GM23338 (cell line): Measurements from ENCODE around the gene ETV2. TPM values are rescaled to one million over a fixed set of nuclear protein-coding genes. Genes with fewer than 3 reads are reported as not detected.

Experiments
- ATAC-seq: fragments of 200-7000 bp; cut with Tn5 transposase; 3 replicates; pipeline ENCODE4 v1.9.1; 2020
- DNase-seq: peaks from one replicate; pipeline ENCODE4 v3.0.0-alpha.2; 2015; ENCODE audit warnings: low spot score
- H2AFZ ChIP-seq: fragments of 200-600 bp; sonication (generic); 2 replicates; pipeline ENCODE4 v1.8.0; 2016; ENCODE audit warnings: antibody characterized with exemption, mild to moderate bottlenecking, moderate library complexity
- H3F3A ChIP-seq: fragments of 200-600 bp; sonication (generic); replicated peaks from 2 replicates; pipeline ENCODE4 v1.8.0; 2017; ENCODE audit warnings: antibody characterized with exemption, mixed run types, low read depth
- H3K27ac ChIP-seq: fragments of 200-600 bp; sonication (generic); 2 replicates; pipeline ENCODE4 v1.6.1; 2016; ENCODE audit warnings: low read depth
- H3K27me3 ChIP-seq: fragments of 200-600 bp; sonication (generic); 2 replicates; pipeline ENCODE4 v1.8.0; 2016; ENCODE audit warnings: mild to moderate bottlenecking, mixed run types, moderate library complexity; ENCODE audit not compliant: insufficient read depth
- H3K36me3 ChIP-seq: fragments of 200-600 bp; sonication (generic); 2 replicates; pipeline ENCODE4 v1.8.0; 2016; ENCODE audit warnings: mild to moderate bottlenecking; ENCODE audit not compliant: insufficient read depth
- H3K4me1 ChIP-seq: fragments of 200-600 bp; sonication (generic); 2 replicates; pipeline ENCODE4 v1.8.0; 2016; ENCODE audit warnings: mild to moderate bottlenecking, moderate library complexity; ENCODE audit not compliant: insufficient read depth
- H3K4me2 ChIP-seq: fragments of 200-600 bp; sonication (generic); 2 replicates; pipeline ENCODE4 v1.7.1; 2017; ENCODE audit warnings: mixed run types
- H3K4me3 ChIP-seq: fragments of 200-600 bp; sonication (generic); 2 replicates; pipeline ENCODE4 v1.6.1; 2016; ENCODE audit warnings: mixed run types
- H3K79me2 ChIP-seq: fragments of 200-600 bp; sonication (generic); replicated peaks from 2 replicates; pipeline ENCODE4 v1.8.0; 2017; ENCODE audit warnings: mild to moderate bottlenecking; ENCODE audit not compliant: insufficient read depth
- H3K9me2 ChIP-seq: fragments of 200-600 bp; sonication (generic); 2 replicates; pipeline ENCODE4 v1.8.0; 2017; ENCODE audit not compliant: insufficient read depth
- H4K20me1 ChIP-seq: fragments of 200-600 bp; sonication (generic); replicated peaks from 2 replicates; pipeline ENCODE4 v1.8.0; 2017; ENCODE audit warnings: mild to moderate bottlenecking; ENCODE audit not compliant: insufficient read depth
- H3K27ac Mint-ChIP-seq: 2 replicates; pipeline ENCODE4 v1.8.0; 2020; ENCODE audit warnings: inconsistent platforms, mild to moderate bottlenecking, moderate library complexity, mixed read lengths
- H3K27me3 Mint-ChIP-seq: 3 replicates; pipeline ENCODE4 v1.8.0; 2022; ENCODE audit warnings: low read depth, mild to moderate bottlenecking, moderate library complexity, mixed read lengths, inconsistent platforms; ENCODE audit not compliant: insufficient read depth, poor library complexity
- H3K36me3 Mint-ChIP-seq: 3 replicates; pipeline ENCODE4 v1.8.0; 2021; ENCODE audit warnings: low read depth, mild to moderate bottlenecking, inconsistent platforms, moderate library complexity, mixed read lengths
- H3K4me1 Mint-ChIP-seq: 3 replicates; pipeline ENCODE4 v1.8.0; 2020; ENCODE audit warnings: mild to moderate bottlenecking, inconsistent platforms, mixed read lengths
- H3K4me3 Mint-ChIP-seq: 3 replicates; pipeline ENCODE4 v1.8.0; 2021; ENCODE audit warnings: moderate library complexity, mild to moderate bottlenecking, inconsistent platforms, mixed read lengths
- H3K9me3 Mint-ChIP-seq: 3 replicates; pipeline ENCODE4 v1.8.0; 2020; ENCODE audit warnings: moderate library complexity, mild to moderate bottlenecking, inconsistent platforms, mixed read lengths
- CREB1 ChIP-seq: fragments of 250-450 bp; sonication (Bioruptor Pico); IDR thresholded peaks from 2 replicates; pipeline ENCODE4 v1.5.0; 2020; ENCODE audit warnings: low read depth, mild to moderate bottlenecking, moderate library complexity
- EZH2 ChIP-seq: fragments of 200-600 bp; sonication (generic); IDR thresholded peaks from one replicate; pipeline ENCODE4 v1.8.0; 2017; ENCODE audit warnings: antibody characterized with exemption, mild to moderate bottlenecking, low read depth; ENCODE audit not compliant: unreplicated experiment
- EZH2phosphoT487 ChIP-seq: fragments of 200-600 bp; sonication (generic); IDR thresholded peaks from one replicate; pipeline ENCODE4 v1.8.1; 2018; ENCODE audit warnings: antibody characterized with exemption; ENCODE audit not compliant: unreplicated experiment
- JUNB ChIP-seq: IDR thresholded peaks from one replicate; pipeline ENCODE4 v1.6.1; 2016; ENCODE audit warnings: antibody characterized with exemption; ENCODE audit not compliant: unreplicated experiment
- NANOG ChIP-seq: IDR thresholded peaks from 2 replicates; pipeline ENCODE4 v1.6.1; 2016; ENCODE audit warnings: antibody characterized with exemption, borderline replicate concordance
- ZNF114 ChIP-seq: fragments of 250-450 bp; sonication (Bioruptor Pico); IDR thresholded peaks from 2 replicates; pipeline ENCODE4 v1.5.0; 2020; ENCODE audit warnings: mild to moderate bottlenecking, moderate library complexity
- ZNF331 ChIP-seq: fragments of 250-450 bp; sonication (Bioruptor Pico); IDR thresholded peaks from 2 replicates; pipeline ENCODE4 v1.5.0; 2020; ENCODE audit warnings: low read depth, mild to moderate bottlenecking, moderate library complexity
- polyA plus RNA-seq: library from polyadenylated mRNA; unstranded; fragments of >200 nt; fragmentation: Nextera tagmentation; extraction: Ambion mirVana; gene quantifications from 2 replicates; pipeline ENCODE4 v1.2.1, GENCODE V29; 2016
- total RNA-seq: library from RNA; depleted of rRNA; stranded (reverse); fragments of >200 nt; shearing (Covaris generic); gene quantifications from 2 replicates; pipeline ENCODE4 v1.2.3, GENCODE V29; 2014
- TF ChIP-seq, protein P1 (sequence below): fragments of 250-450 bp; sonication (Bioruptor Pico); IDR thresholded peaks from 2 replicates; pipeline ENCODE4 v1.5.0; 2020; ENCODE audit warnings: mild to moderate bottlenecking, moderate library complexity
- TF ChIP-seq, protein P2 (sequence below): IDR thresholded peaks from 2 replicates; pipeline ENCODE4 v1.6.1; 2016; ENCODE audit warnings: antibody characterized with exemption

Gene ETV2
- total and polyA plus RNA-seq, 2 experiments from 2014 or later = 0.87 to 1.5 TPM

DNA sequence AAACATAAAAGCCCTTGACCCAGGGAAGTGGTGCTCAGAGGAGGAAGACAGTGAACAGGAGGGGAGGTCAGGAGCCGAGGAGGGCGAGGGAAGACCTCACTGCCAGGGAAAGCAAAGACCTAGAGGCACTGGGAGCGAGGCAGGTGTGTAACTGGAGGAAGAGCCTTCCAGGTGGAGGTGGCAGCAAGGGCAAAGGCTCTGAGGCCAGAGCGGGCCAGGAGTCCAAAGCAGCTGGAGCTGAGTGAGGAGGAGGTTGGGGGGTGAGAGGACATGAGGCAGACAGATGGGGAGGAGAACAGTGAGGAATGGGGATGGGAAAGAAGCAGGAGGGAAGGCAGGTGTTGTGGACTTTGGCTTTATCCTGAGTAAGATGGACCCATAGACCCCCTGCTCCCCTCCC is 28.4 kb downstream of the ETV2 start:
- no peak overlapping the region for H3K27ac Mint-ChIP-seq
- peaks cover 9% of the 10 kb centered on the region for H3K27me3 Mint-ChIP-seq
- H3K36me3 Mint-ChIP-seq = no peaks in the 10 kb centered on the region
- Histone ChIP-seq H3K79me2 (no peaks in the 10 kb centered on the region), H3K4me2 (no peak overlapping the region), H4K20me1 (no peaks in the 10 kb centered on the region), H3F3A (0 out of 2 replicates have a peak, but pooled peaks cover 3% of the 10 kb centered on the region), H3K9me2 (no peaks in the 10 kb centered on the region), H2AFZ (no peak overlapping the region), H3K36me3 (no peaks in the 10 kb centered on the region), H3K4me1 (no peaks in the 10 kb centered on the region; the same call in 1 of the 2 replicates), H3K27me3 (no peaks in the 10 kb centered on the region), H3K27ac (no peak overlapping the region), H3K4me3 (no peak overlapping the region)
- H3K9me3 Mint-ChIP-seq = no peaks in the 10 kb centered on the region; the same call in 2 of the 3 replicates
- no peak for ATAC-seq
- H3K4me1 Mint-ChIP-seq = peaks cover 6% of the 10 kb centered on the region; the same call in 2 of the 3 replicates
- no peak for DNase-seq
- no peak overlapping the region for H3K4me3 Mint-ChIP-seq
- TF ChIP-seq ZNF331 (CRISPR knock-in tag) = no peak
- no peak for TF ChIP-seq JUNB
- TF ChIP-seq, protein P1, sequence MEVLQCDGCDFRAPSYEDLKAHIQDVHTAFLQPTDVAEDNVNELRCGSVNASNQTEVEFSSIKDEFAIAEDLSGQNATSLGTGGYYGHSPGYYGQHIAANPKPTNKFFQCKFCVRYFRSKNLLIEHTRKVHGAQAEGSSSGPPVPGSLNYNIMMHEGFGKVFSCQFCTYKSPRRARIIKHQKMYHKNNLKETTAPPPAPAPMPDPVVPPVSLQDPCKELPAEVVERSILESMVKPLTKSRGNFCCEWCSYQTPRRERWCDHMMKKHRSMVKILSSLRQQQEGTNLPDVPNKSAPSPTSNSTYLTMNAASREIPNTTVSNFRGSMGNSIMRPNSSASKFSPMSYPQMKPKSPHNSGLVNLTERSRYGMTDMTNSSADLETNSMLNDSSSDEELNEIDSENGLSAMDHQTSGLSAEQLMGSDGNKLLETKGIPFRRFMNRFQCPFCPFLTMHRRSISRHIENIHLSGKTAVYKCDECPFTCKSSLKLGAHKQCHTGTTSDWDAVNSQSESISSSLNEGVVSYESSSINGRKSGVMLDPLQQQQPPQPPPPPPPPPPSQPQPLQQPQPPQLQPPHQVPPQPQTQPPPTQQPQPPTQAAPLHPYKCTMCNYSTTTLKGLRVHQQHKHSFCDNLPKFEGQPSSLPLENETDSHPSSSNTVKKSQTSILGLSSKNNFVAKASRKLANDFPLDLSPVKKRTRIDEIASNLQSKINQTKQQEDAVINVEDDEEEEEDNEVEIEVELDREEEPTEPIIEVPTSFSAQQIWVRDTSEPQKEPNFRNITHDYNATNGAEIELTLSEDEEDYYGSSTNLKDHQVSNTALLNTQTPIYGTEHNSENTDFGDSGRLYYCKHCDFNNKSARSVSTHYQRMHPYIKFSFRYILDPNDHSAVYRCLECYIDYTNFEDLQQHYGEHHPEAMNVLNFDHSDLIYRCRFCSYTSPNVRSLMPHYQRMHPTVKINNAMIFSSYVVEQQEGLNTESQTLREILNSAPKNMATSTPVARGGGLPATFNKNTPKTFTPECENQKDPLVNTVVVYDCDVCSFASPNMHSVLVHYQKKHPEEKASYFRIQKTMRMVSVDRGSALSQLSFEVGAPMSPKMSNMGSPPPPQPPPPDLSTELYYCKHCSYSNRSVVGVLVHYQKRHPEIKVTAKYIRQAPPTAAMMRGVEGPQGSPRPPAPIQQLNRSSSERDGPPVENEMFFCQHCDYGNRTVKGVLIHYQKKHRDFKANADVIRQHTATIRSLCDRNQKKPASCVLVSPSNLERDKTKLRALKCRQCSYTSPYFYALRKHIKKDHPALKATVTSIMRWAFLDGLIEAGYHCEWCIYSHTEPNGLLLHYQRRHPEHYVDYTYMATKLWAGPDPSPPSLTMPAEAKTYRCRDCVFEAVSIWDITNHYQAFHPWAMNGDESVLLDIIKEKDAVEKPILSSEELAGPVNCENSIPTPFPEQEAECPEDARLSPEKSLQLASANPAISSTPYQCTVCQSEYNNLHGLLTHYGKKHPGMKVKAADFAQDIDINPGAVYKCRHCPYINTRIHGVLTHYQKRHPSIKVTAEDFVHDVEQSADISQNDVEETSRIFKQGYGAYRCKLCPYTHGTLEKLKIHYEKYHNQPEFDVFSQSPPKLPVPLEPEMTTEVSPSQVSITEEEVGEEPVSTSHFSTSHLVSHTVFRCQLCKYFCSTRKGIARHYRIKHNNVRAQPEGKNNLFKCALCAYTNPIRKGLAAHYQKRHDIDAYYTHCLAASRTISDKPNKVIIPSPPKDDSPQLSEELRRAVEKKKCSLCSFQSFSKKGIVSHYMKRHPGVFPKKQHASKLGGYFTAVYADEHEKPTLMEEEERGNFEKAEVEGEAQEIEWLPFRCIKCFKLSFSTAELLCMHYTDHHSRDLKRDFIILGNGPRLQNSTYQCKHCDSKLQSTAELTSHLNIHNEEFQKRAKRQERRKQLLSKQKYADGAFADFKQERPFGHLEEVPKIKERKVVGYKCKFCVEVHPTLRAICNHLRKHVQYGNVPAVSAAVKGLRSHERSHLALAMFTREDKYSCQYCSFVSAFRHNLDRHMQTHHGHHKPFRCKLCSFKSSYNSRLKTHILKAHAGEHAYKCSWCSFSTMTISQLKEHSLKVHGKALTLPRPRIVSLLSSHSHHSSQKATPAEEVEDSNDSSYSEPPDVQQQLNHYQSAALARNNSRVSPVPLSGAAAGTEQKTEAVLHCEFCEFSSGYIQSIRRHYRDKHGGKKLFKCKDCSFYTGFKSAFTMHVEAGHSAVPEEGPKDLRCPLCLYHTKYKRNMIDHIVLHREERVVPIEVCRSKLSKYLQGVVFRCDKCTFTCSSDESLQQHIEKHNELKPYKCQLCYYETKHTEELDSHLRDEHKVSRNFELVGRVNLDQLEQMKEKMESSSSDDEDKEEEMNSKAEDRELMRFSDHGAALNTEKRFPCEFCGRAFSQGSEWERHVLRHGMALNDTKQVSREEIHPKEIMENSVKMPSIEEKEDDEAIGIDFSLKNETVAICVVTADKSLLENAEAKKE (CRISPR knock-in tag) = no peak
- TF ChIP-seq, protein P2, sequence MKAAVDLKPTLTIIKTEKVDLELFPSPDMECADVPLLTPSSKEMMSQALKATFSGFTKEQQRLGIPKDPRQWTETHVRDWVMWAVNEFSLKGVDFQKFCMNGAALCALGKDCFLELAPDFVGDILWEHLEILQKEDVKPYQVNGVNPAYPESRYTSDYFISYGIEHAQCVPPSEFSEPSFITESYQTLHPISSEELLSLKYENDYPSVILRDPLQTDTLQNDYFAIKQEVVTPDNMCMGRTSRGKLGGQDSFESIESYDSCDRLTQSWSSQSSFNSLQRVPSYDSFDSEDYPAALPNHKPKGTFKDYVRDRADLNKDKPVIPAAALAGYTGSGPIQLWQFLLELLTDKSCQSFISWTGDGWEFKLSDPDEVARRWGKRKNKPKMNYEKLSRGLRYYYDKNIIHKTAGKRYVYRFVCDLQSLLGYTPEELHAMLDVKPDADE = no peak
- TF ChIP-seq CREB1 = no peak
- no peak for TF ChIP-seq EZH2phosphoT487
- TF ChIP-seq ZNF114 (CRISPR knock-in tag) = no peak
- TF ChIP-seq EZH2 = no peak
- TF ChIP-seq NANOG = no peak
